Stimulated activated CD4-positive, alpha-beta T cell treated with anti-CD3 and anti-CD28 coated beads, TNF-alpha, amount 100 ng/mL, for 48 hours (primary cell): ENCODE measurements around the gene DNMT3L.
"Not testable (repeated sequence)": the region's sequence is repeated elsewhere in the genome, so short reads cannot be mapped to it uniquely, and the experiment has no call there.

Experiments used
- DNase-seq, 3 donors: peaks; one replicate each; pipeline ENCODE4 v3.0.0-alpha.2; 2020; ENCODE audit warnings: low read depth in 3 of 3

Gene DNMT3L

DNA sequence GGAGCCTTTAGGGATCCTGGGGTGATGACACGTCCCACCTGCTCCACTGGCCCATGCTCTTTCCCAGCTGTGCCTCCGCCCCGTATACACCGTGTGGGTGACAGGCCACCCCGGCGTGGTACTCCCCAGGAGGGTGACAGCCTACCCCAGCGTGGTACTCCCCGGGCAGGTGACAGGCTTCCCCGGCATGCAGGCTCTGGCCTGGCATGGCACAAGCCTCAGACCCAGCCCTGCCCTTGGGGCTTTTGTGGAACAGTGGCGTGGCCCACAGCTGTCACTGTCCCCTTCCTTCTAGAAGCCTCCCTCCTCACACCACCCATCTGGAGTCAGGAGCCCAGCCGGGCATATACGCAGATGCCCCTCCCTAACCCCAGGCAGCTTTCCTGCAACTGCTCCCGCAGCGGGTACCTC is 33.5 kb upstream of the DNMT3L start:
- DNase-seq, result no peak

DNA sequence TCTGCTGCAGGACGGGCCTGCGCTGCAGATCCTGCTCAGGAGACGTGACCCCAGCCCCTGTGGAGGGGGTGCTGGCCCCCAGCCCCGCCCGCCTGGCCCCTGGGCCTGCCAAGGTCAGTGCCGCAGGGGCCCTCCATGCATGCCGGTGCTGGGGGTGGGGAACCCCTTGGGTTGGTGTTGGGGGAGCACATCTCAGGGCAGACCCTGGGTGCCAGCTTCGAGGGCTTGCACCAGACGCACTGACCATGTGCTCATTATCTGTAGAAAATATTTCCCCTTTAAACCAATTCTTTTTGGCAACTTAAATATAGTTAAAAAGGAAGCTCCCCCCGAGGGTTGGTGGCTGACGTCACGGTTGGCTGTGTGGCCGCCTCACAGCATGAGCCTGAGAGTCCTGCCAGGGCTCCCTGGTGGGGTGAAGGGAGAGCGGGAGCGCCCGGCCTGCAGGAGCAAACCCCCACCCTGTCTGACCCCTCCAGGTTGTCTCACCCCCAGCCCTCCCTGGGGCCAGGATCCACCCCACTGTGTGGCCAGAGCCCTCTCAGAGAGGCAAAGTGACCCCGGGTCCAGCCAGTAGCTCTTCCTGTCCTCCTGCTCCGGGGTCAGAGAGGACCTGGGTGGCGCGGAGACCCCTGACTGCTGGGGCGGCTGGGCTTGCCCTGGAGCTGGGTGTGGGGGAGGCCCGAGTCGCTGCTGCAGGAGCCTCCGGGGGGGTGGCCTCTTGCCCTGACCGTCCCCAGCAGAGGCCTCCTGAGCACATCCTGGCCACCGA is 32.9 kb upstream of the DNMT3L start:
- no peak for DNase-seq

DNA sequence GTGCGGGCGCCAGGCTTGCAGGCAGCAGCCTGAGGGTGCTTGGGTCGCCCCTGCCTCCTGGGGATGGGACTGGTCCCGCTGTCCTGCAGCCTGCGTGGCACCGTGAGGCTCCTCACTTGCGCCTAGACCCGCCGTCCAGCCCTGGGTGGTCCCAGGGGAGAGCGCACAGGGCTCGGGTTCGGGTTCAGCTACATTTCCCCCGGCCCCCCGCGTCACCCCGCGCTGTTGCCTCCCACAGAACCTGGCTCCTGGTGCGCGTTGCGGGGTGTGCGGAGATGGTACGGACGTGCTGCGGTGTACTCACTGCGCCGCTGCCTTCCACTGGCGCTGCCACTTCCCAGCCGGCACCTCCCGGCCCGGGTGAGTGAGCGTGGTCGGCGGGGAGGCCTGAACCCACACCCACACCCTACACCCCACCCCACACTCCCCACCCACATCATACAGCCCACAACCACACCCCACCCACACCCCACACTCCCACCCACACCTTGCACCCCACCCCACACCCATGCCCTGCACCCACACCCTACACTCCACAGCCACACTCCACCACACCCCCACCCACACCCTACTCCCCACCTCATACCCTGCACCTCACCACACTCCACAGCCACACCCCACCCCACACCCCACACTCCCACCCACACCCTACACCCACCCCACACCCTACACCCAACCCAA is 32.0 kb upstream of the DNMT3L start:
- no peak for DNase-seq

DNA sequence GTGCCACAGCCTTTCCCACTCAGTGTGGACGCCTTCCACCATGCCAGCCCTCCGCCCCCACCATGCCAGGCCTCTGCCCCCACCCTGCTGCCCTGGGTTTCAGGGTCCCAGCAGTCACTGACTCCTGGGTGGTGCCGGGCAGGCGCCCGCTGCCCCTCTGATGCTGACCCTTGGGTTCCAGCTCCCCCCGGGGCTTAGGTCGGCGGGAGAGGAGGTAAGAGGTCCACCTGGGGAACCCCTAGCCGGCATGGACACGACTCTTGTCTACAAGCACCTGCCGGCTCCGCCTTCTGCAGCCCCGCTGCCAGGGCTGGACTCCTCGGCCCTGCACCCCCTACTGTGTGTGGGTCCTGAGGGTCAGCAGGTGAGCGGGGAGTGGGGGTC is 31.1 kb upstream of the DNMT3L start:
- no peak for DNase-seq

DNA sequence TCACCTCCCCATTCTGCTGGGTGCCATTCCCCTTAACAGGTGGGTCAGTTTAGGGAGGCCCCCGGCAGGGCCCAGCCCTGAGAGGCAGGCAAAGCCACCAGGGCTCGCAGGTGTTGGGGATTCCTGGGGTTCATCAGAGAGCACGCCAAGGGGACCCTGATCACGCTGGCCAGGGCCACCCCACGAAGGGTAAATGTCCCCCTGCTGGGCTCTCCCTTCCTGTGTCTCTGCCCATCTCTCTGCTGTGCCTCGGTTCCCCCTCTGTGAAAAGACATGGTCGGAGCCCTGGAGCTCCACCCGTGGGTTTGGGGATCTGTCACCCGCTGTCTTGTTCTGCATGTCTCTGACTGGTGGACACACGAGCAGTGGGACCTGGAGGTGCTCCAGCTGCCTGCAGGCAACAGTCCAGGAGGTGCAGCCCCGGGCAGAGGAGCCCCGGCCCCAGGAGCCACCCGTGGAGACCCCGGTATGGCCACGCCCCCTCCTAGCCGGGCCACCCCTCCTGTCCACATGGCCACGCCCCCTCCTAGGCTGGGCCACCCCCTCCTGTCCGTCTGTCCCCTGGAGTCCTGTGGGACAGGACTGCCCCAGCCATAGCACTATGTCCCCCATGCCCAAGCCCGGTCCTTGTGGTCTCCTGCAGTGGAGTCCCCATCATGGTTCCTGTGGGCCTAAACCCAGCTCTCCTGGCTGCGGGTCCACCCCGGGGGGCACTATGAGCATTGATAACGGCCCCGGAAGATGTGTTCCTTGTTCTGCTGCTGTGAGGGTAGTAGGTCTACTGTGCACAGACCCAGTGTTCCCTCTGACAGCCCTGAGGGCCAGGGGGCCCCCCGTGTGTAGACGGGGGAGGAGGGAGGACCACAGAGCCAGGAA is 30.5 kb upstream of the DNMT3L start:
- no peak for DNase-seq

DNA sequence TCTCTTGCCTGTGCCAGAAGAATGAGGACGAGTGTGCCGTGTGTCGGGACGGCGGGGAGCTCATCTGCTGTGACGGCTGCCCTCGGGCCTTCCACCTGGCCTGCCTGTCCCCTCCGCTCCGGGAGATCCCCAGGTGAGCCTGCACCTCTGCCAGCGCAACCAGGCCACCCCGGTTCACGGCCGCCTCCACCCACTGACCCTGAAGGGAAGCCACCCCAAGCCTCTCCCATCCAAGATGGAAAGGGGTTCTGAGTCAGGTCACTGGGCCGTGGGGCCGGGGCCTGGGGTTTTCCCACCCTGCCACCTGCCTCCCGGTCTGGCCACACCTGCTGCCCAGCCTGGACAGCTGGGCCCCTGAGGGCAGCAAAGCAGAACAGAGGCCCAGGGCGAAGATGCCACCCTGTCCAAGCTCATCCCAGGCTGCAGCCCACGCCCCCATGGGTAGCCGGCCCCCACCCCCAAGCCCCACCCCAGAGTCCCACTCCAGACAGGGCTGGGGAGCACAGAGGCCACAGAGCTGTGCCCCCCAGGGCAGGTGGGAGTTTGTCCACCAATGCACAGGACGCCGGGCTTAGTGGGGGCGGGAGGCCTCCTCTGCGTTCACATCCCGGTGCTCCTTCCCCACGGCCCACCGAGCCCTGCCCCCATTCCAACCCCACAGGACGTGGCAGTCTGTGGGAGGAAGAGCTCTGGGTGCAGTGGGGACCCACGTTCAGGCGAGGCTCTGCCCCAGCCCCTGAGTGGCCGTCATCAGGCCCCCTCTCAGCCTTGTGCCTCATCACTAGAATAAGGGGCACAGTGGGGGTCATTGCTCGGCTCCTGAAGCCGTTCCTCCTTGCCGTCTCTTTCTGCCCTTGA is 29.6 kb upstream of the DNMT3L start:
- no peak for DNase-seq

DNA sequence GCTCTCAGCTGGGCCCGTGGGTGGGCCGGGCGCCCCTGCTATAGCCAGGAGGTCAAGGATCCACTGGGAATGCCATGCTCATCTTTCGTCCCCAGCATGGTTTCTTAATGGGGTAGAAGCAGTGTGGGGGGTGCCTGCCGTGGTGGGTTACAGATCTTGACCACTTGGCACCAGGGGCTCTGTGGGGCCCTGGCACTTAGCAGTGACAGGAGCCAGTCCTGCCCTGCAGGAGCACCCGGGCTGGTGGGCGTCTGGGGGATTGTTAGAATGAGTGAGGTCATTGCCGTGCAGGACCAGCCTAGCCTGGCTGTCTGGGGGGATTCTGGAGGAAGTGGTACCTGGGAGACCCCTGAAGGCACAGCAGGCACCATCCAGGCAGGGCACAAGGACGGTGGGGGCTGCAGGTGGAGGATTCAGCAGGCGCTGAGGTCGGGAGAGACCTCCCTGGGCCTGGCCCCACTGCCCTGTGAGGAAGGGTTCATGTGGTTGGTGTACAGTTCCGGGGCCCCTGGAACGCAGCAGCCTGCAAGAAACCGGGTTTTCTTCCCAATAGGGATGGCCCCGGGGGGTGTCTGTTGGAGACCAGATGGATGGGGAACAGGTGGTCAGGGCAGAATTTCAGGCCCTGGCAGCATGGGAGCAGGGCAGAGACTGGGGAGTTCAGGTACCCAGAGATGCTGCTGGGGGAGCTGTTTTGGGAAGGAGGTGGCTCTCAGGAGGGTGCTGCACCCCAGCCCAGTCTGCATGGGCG is 28.8 kb upstream of the DNMT3L start:
- DNase-seq, result no peak

DNA sequence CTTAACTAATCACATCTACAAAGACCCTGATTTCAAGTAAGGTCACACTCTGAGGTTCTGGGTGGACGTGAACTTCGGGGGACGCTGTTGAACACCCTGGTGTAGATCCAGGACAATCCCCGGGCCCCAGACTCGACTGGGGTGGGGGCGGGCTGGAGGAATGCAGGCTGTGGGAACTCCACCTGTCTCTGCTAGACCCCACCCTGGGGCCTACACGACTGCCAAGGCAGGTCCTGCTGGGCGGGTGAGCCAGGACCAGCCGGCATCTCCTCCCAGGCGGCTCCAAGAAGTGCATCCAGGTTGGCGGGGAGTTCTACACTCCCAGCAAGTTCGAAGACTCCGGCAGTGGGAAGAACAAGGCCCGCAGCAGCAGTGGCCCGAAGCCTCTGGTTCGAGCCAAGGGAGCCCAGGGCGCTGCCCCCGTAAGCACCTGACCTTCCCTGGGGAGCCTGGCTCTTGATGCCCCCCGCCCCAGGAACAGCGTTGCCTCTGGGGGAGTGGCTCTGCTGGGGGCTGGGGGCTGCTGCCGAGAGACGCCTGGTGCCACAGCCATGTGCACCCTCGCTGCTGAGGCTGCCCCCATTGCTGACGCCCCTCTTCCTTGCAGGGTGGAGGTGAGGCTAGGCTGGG is 27.8 kb upstream of the DNMT3L start:
- DNase-seq, result no peak

DNA sequence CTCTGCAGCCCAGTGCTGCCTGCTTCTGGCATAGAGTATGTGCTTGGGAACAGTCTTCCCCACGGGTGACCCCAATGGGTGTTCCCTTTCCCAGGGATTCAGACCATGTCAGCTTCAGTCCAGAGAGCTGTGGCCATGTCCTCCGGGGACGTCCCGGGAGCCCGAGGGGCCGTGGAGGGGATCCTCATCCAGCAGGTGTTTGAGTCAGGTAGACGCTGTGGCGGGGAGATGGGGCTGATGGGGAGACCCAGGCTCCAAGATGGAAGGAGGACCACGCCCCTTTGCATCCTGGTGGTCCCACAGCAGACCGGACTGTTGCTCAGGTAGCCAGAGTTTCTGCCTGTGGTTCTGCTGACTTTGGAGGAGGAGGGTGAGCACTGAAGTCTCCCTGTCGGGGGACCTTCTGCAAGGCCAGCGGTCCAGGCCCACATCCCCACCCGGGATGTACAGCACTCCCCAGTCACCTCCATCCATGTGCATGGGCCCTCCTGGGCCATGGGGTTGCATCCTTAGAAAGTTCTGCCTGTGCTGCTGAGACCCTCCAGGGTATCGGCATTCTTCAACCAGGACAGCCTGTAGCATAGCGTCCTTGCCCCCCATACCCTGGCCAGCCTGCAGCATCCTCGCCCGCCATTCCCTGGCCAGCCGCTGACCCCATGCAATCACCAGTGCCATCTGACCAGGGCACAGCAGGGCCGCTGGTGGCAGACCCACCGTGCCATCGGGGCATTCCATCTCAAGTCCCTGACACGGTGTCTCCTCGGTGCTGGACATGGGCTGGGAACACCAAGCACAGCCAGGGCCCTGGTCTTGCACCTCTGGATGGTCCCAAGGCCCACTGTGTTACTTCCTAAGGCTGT is 26.8 kb upstream of the DNMT3L start:
- DNase-seq, result no peak

DNA sequence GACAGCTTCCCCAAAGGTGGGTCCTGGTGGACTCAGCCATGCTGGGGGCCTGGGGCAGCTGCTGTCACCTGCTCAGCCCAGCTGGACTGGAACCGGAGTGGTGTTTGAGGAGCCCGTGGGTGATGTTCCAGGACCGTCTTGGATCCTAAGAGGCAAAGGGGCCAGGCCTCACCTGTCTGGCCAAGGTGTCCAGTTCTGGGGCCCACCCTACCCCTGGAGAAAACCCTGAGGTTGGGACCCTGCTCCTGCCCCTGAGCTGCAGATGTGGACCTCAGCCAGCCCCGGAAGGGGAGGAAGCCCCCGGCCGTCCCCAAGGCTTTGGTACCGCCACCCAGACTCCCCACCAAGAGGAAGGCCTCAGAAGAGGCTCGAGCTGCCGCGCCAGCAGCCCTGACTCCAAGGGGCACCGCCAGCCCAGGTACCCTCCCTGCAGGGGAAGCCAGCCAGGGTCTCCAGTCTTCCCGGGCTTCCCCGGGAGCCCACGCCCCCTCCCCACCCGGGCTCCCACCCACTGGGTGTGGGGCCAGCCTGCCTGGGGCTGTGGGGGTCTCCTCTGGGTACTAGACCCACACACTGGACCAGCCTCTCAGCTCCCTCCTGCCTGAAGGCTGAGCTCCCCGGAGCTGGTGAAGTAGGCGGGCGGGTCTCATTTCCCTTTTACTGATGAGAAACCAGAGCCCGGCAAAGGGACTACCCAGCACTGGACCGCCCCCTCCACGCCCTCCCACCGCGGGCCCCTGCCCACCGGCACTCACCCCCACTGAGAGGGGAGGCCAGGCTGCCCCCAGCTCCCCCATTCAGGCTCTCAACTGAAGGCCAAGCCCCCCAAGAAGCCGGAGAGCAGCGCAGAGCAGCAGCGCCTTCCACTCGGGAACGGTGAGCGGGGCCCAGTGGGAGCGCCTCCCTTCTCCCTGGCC is 25.3 kb upstream of the DNMT3L start:
- DNase-seq, result no peak

DNA sequence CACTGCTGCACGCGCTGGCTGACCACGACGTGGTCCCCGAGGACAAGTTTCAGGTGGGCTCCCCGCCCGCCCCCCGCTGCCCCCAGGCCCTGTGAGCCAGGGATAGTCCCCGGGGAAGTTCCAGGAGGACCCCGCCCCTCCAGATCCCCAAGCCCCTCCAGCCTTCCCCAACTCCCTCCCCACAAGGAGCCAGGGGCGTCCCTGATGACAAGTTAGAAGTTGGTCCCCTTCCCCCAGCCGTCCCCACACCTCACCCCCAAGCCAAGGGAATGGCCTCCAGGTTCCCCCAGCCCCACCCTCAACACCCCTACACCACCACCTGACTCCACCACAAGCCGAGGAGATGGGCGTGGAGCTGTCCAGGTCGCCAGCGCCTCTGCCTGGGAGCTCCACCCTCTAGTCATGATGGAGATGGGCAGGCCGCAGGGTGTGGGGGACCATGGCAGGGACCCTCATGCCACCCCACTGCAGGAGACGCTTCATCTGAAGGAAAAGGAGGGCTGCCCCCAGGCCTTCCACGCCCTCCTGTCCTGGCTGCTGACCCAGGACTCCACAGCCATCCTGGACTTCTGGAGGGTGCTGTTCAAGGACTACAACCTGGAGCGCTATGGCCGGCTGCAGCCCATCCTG is 24.5 kb upstream of the DNMT3L start:
- DNase-seq, result no peak

DNA sequence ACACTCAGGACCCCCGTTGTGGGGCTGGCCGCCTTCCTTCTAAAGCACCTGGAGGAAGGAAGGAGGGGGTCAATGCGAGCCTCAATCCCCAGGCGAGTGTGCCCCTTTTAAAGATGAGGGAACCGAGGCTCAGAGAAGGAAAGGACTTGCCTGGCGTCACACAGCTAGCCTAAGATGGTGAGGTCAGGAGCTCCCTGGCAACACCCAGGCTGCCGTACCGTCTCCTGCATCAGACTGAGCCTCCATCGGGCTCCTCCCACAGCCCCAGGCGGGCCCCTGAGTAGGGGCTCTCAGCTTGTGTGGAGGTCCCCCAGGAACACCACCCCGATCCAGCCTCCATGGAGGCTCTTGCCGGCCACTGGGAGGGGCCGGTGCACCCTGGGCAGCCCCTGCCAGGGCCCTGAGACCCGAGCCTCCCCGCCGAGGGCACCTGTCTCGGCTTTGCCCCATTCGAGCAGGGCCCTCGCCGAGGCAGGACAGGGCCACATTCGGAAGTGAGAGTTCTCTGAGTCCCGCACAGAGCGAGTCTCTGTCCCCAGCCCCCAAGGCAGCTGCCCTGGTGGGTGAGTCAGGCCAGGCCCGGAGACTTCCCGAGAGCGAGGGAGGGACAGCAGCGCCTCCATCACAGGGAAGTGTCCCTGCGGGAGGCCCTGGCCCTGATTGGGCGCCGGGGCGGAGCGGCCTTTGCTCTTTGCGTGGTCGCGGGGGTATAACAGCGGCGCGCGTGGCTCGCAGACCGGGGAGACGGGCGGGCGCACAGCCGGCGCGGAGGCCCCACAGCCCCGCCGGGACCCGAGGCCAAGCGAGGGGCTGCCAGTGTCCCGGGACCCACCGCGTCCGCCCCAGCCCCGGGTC is 23.7 kb upstream of the DNMT3L start, which contains the start of gene AIRE:
AIRE (plus strand) TSS at position 739 of the 855 bp plus-strand sequence. CDS start 131 bp downstream, outside the sequence.
- no peak for DNase-seq

DNA sequence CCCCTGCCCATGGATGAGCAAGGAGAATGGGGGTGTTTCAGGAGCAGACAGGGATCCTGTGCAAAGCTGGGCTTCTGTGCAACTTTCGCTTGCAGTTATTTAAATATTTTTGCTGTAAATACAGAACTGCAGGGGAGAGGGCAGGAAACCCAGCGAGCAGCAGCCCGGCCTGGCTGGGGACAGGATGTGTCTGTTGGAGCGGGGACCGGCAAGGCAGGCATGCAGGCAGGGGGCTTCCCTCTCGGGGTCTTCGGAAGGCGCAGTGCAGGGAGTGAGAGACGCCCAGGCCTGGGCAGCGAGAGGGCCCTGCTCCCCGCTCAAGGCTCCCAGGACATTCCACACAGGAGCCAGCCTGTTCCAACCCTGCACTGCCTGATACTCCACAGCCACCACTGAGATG is 22.3 kb upstream of the DNMT3L start:
- DNase-seq, result no peak

DNA sequence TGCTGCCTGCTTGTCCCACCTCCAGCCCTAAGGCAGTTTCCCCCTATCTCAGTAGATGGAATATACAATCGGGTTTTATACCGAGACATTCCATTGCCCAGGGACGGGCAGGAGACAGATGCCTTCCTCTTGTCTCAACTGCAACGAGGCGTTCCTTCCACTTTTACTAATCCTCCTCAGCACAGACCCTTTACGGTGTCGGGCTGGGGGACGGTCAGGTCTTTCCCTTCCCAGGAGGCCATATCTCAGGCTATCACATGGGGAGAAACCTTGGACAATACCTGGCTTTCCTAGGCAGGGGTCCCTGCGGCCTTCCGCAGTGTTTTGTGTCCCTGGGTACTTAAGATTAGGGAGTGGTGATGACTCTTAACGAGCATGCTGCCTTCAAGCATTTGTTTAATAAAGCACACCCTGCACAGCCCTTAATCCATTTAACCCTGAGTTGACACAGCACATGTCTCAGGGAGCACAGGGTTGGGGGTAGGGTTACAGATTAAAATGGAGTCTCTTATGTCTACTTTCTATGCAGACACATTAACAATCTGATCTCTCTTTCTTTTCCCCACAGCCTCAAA is 21.6 kb upstream of the DNMT3L start:
- not testable (repeated sequence) for DNase-seq

DNA sequence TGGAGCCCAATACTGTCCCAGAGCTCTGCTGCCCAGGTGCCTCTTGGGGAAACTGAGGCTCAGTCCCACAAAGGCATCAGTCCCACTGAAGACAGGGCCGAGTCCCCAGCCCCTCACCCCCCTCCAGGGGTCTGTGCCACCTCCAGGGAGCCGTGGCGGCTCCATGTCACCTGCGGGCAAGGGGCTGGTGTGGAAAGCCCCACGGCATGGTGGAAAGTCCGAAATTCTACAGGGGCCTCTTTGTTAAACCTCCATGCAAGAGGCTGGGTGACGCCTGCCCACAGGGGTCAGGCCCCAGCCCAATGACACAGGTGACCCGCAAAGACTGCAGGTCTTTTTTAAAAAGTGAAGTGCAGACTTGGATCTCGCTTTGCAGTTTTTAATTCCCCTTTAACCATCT is 20.7 kb upstream of the DNMT3L start:
- no peak for DNase-seq

DNA sequence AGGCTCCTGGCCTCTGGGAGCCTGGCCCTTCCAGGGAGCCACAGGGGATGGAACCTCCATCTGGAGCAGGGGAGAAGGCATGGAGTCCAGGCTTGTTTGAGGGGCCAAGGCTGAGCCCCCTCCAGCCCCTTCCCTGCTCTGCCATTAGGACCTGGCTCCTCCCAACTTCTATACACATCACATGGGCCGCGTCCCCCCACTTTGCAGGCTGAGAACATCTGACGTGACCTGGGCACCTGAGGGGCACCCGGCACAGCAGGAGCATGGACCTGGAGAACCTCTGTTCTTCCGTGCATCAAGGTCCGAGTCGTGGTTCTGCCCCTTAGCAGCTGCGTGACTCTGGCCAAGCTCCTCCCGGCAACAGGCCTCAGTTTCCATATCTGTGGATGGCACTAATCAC is 20.1 kb upstream of the DNMT3L start:
- no peak for DNase-seq
